Measurements from ENCODE around the gene FAM186B.

GRCh38 chr12:49609875-49610154 lies 4.4 kb upstream of the FAM186B start:
- TF ChIP-seq CTCF (conservative IDR thresholded peaks at IDR 0.05): no peak; the same call in 1 of the 2 replicates
- no peak for TF ChIP-seq EZH2 (IDR thresholded peaks at IDR 0.05; ENCODE audit: low read depth)

Measured in PC-9 (cell line).